SKM-1 treated with dmso at 0.1 percent for 144 hours (cell line): ENCODE data around the gene CRX.
"Not testable (repeated sequence)": the region's sequence is repeated elsewhere in the genome, so short reads cannot be mapped to it uniquely, and the experiment has no call there.

Experiments used
- DNase-seq: peaks from one replicate; lab custom pipeline; 2025; ENCODE audit not compliant: unreplicated experiment; lab: John Stamatoyannopoulos, UW

CRX gene

GRCh38 chr19:47858646-47859285 lies 37.0 kb downstream of the CRX start, which contains the start of gene TPRX2:
Gene TPRX2, plus strand, starts transcription at chr19:47859235. Its CDS starts 12 bp downstream, at chr19:47859247.
- DNase-seq = not testable (repeated sequence)

- not testable (repeated sequence) for DNase-seq
Observed at GRCh38 chr19:47859838-47860237, 38.1 kb downstream of the CRX start.

GRCh38 chr19:47860602-47861297 lies 39.0 kb downstream of the CRX start:
- no peak for DNase-seq

GRCh38 chr19:47861630-47862029 lies 39.9 kb downstream of the CRX start:
- no peak for DNase-seq

DNA sequence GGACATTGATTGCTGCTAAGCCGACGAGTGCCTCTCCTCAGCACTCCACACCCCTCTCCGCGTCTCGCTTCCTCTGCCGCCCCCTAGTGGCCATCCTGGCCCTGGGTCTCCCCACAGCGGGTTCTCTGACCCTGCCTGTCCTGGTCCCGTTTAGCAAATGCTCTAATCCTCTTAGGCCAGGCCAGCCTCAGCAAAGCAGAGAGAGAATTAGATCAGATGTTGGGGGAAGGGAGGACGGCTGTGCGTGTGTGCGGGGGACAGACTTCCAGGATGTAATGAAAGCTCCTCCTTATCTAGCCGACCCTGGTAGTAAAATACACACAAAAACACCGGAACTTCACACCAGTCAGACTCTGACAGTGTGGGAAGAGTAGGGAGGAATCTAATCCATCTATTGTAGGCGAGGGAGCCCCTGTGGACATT lies 41.8 kb downstream of the CRX start:
- peak; percentile 18 for DNase-seq

DNA sequence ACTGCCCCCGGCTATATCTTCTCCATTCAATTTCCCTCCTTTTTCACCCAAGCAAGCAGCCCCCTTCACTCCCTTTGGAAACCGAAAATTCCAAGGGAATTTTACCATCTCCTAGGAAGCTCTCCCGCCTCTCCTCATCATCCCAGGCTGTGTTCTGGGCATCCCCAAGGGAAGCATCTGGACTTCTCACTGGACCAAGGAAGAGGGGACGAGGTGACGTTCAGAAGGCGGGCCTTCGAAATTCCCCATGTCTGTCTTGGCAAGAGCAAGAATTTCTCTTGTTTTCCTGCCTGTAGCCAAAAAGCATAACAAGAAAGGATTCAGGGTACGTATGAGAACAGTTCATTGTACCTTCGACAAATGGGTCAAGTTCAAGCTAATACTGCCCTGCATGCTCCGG lies 43.4 kb downstream of the CRX start:
- no peak for DNase-seq

DNA sequence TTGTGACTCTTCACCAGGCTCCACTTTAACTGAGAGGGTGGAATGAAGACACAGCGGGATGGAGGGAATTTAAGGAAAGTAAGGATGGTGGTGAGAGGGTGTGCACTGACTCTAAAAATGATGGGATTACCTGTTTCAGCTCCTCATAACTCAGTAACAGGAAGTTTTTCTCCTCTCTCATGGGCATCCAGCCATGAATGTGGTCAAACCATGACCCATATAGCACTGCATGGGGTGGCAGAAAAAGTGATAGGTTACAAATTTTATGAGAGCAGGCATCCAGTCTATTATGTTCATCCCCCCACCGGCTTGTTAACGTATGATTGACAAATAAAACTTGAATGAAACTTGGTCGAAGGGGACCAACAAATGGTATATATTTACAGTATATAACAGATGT lies 57.2 kb downstream of the CRX start:
- no peak for DNase-seq

DNA sequence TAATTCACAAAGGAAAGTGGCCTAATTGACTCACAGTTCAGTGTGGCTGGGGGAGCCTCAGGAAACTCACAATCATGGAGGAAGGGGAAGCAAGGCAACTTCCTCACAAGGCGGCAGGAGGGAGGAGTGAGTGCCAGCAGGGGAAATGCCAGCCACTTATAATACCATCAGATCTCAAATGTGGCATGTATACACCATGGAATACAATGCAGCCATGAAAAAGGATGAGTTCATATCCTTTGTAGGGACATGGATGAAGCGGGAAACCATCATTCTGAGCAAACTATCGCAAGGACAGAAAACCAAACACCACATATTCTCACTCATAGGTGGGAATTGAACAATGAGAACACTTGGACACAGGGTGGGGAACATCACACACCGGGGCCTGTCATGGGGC lies 57.6 kb downstream of the CRX start:
- not testable (repeated sequence) for DNase-seq

DNA sequence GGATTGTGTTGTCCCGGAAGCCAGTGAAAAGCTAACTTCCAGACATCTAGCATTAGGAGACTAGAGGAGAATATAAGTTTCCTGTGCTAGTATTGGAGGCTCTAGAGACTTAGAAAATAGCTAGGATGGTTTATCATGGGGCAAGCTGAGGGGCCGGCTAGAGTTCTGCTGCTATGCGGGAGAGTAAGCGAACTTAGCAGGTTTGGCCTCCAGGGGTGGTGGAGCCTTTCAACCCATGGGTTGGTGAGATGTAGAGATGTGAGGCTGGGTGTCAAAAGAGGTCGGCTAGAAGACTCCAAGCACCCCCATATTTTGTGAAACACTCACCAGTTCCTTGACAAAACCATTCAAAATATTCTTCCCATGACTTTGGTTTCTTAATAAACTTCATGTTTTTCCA lies 60.0 kb downstream of the CRX start:
- no peak for DNase-seq

DNA sequence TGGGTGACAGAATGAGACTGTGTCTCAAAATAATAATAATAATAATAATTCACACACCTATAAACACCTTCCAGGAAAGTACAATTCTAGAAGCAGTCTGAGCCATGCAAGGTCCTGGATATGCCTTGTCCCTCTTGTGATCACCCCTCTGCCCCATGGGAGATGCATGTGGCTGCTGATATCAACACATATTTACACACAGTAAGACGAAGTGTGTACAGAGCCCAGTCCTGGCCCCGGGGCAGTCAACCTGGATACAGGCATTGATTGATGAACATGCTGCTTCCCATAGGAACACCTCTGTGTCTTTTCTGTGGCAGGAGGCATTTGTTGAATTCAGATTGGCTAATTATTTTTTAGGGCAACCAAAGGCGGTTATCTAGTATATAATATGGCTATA lies 61.2 kb downstream of the CRX start:
- DNase-seq = no peak

DNA sequence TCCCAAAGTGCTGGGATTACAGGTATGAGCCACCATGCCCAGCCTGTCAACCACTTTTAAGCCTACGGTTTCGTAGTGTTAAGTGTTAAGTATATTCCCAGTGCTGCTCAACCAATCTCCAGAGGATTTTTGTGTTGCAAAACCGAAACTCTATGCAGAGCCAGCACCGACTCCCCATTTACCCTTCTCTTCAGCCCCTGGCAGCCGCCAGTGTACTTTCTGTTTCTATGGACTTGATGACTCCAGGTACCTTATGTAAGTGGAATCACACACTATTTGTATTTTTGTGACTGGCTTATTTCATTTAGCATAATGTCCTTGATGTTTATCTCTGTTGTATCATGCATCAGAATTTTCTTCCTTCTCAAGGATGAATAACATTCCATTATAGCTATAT lies 63.3 kb downstream of the CRX start:
- no peak for DNase-seq

- DNase-seq = no peak
Observed at GRCh38 chr19:47886010-47886559, 64.3 kb downstream of the CRX start, which contains the start of gene SULT2A1. Gene SULT2A1, minus strand, starts transcription at chr19:47886315. Its CDS starts 58 bp downstream, at chr19:47886257.

DNA sequence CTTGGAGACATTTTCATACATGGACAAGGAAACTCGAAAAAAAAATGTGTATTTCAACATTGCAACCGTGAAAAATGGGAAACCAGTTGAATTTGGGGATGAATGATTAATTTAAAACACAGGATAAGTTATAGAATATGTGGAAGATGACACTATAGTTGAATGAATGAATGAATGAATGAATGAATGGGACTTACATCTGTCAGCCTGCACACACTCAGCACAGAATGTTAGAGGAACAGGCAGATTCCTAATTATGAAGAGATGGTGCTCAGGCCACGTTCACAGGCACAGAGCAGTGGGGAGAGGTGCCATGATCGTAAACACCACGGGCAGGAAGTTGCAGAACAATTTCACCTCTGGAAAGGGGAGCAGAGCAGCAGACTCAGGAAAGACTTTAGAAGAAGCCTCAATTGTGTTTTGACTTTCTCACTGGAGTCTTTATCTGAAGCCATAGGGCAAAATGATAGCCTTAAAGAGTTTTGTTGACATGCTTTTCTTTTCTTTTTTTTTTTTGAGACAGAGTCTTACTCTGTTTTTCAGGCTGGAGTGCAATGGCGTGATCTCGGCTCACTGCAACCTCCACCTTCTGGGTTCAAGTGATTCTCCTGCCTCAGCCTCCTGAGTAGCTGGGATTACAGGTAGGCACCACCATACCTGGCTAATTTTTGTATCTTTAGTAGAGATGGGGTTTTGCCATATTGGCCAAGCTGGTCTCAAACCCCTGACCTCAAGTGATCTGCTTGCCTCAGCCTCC lies 69.3 kb downstream of the CRX start:
- no peak for DNase-seq

- no peak for DNase-seq
Observed at GRCh38 chr19:47891622-47891922, 69.8 kb downstream of the CRX start.

- DNase-seq = no peak
Observed at GRCh38 chr19:47891923-47892666, 70.4 kb downstream of the CRX start.
